Natural killer cell (primary cell): ENCODE measurements around the gene TICAM1. TPM values are rescaled to one million over a fixed set of nuclear protein-coding genes. Genes with fewer than 3 reads are reported as not detected.
"Not testable (repeated sequence)": the region's sequence is repeated elsewhere in the genome, so short reads cannot be mapped to it uniquely, and the experiment has no call there.

Experiments
- ATAC-seq, 3 donors: fragments of 150-1000 bp in 2 of 3; fragments of 200-7000 bp in 1 of 3; cut with Tn5 transposase; 1 replicate in 1 of 3; 2 replicates in 2 of 3; pipeline ENCODE4 v1.10.0; 2021; ENCODE audit warnings: mild to moderate bottlenecking in 2 of 3, moderate library complexity in 2 of 3
- DNase-seq, 2 donors: peaks; one replicate each; pipeline versions ENCODE4 v3.0.0 to v3.0.0-alpha.2; 2013 to 2021; ENCODE audit warnings: mixed read lengths in 1 of 2
- H3K27ac ChIP-seq: one replicate; pipeline ENCODE4 v1.5.1; 2013; ENCODE audit warnings: mild to moderate bottlenecking, low read length
- H3K27me3 ChIP-seq: one replicate; pipeline ENCODE4 v1.6.1; 2013; ENCODE audit warnings: low read length; ENCODE audit not compliant: control insufficient read depth, insufficient read depth
- H3K36me3 ChIP-seq: one replicate; pipeline ENCODE4 v1.6.1; 2013; ENCODE audit warnings: low read length; ENCODE audit not compliant: control insufficient read depth, insufficient read depth
- H3K4me1 ChIP-seq: one replicate; pipeline ENCODE4 v1.6.1; 2013; ENCODE audit warnings: low read length; ENCODE audit not compliant: control insufficient read depth, insufficient read depth
- H3K4me3 ChIP-seq: one replicate; pipeline ENCODE4 v1.5.1; 2013; ENCODE audit warnings: low read length
- H3K9me3 ChIP-seq: one replicate; pipeline ENCODE4 v1.6.1; 2013; ENCODE audit warnings: low read length; ENCODE audit not compliant: control insufficient read depth, insufficient read depth
- H3K27ac Mint-ChIP-seq, 2 donors: one replicate each; pipeline ENCODE4 v1.8.0; 2022; ENCODE audit warnings: mild to moderate bottlenecking in 2 of 2, mixed read lengths in 2 of 2, moderate library complexity in 1 of 2
- H3K27me3 Mint-ChIP-seq, 2 donors: one replicate each; pipeline ENCODE4 v1.8.0; 2022; ENCODE audit warnings: low read depth in 2 of 2, mixed read lengths in 2 of 2
- H3K36me3 Mint-ChIP-seq: one replicate; pipeline ENCODE4 v1.8.0; 2022; ENCODE audit warnings: mixed read lengths
- H3K4me1 Mint-ChIP-seq, 2 donors: one replicate each; pipeline ENCODE4 v1.8.0; 2022; ENCODE audit warnings: mixed read lengths in 2 of 2
- H3K4me3 Mint-ChIP-seq: one replicate; pipeline ENCODE4 v1.8.0; 2022; ENCODE audit warnings: mild to moderate bottlenecking, moderate library complexity, mixed read lengths
- H3K9me3 Mint-ChIP-seq, 2 donors: one replicate each; pipeline ENCODE4 v1.8.0; 2022; ENCODE audit warnings: mixed read lengths in 2 of 2
- WGBS: methylation state at CpG from one replicate; pipeline ENCODE4 v1.1.7; 2013; ENCODE audit warnings: missing lambda C conversion rate; ENCODE audit not compliant: insufficient coverage; 5-methylcytosine and 5-hydroxymethylcytosine counted together
- intact Hi-C: fragments of 100-400 bp; cut with micrococcal nuclease; formaldehyde crosslinking; loops from one replicate; pipeline ENCODE4 v1.14.2; 2022
- total RNA-seq, 4 donors: library from RNA; stranded (reverse); fragments of 120-200 nt in 1 of 4; gene quantifications; one replicate each; pipeline versions ENCODE4 v1.2.3 to v1.2.4, GENCODE V29; 2013 to 2022
- TF ChIP-seq, protein P1 (sequence below): fragments of 200-600 bp; IDR thresholded peaks from one replicate; pipeline ENCODE4 v1.8.0; 2022; ENCODE audit warnings: antibody characterized with exemption

The TICAM1 gene
- total RNA-seq, 3 donors from 2014 or later (not counting 1 experiment from before 2014, with no cell fraction given) = 22.6 to 24.8 (median 22.7) TPM

- Mint-ChIP-seq H3K9me3 (no peaks in the 10 kb centered on the region), H3K27me3 (no peaks in the 10 kb centered on the region), H3K4me1 (peaks cover 6 to 21% of the 10 kb centered on the region in 2 donors), H3K27ac (peak within 1 kb of the TSS; percentile 88), H3K4me3 (peak within 1 kb of the TSS; percentile 95), H3K36me3 (no peaks in the 10 kb centered on the region)
- Histone ChIP-seq H3K4me1 (peaks cover 34% of the 10 kb centered on the region), H3K36me3 (peaks cover 33% of the 10 kb centered on the region), H3K4me3 (peak within 1 kb of the TSS; percentile 76), H3K27me3 (no peaks in the 10 kb centered on the region), H3K9me3 (no peaks in the 10 kb centered on the region), H3K27ac (peak within 1 kb of the TSS; percentile 84)
- intact Hi-C loops = loop anchor here (1.0 to 2.0 kb wide), 3 partner anchors 59 to 177 kb away; partner anchors contain the start of gene KDM4B
- ATAC-seq (peak; percentile 91 to 98 (median 91)), DNase-seq (peak; percentile 97 to 100)
- TF ChIP-seq, protein P1, sequence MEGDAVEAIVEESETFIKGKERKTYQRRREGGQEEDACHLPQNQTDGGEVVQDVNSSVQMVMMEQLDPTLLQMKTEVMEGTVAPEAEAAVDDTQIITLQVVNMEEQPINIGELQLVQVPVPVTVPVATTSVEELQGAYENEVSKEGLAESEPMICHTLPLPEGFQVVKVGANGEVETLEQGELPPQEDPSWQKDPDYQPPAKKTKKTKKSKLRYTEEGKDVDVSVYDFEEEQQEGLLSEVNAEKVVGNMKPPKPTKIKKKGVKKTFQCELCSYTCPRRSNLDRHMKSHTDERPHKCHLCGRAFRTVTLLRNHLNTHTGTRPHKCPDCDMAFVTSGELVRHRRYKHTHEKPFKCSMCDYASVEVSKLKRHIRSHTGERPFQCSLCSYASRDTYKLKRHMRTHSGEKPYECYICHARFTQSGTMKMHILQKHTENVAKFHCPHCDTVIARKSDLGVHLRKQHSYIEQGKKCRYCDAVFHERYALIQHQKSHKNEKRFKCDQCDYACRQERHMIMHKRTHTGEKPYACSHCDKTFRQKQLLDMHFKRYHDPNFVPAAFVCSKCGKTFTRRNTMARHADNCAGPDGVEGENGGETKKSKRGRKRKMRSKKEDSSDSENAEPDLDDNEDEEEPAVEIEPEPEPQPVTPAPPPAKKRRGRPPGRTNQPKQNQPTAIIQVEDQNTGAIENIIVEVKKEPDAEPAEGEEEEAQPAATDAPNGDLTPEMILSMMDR = peak; percentile 98
- under 1% methylated on average over 80 of the region's 80 CpGs for WGBS
Observed at GRCh38 chr19:4791183-4792018, 40.1 kb downstream of the TICAM1 start, which contains the start of gene FEM1A. TSS of gene FEM1A (plus strand) at chr19:4791734. CDS start at chr19:4791855, 121 bp downstream.

- H3K4me1 Mint-ChIP-seq, H3K9me3 ChIP-seq, H3K27ac Mint-ChIP-seq, ATAC-seq, DNase-seq, H3K27me3 ChIP-seq, H3K4me3 Mint-ChIP-seq, H3K9me3 Mint-ChIP-seq, H3K4me1 ChIP-seq, intact Hi-C loops, H3K4me3 ChIP-seq, H3K36me3 Mint-ChIP-seq, H3K27ac ChIP-seq, H3K36me3 ChIP-seq, H3K27me3 Mint-ChIP-seq: not testable (repeated sequence)
- 83% methylated on average over 6 of the region's 6 CpGs for WGBS
Observed at GRCh38 chr19:4786412-4787016, 45.0 kb downstream of the TICAM1 start.

DNA sequence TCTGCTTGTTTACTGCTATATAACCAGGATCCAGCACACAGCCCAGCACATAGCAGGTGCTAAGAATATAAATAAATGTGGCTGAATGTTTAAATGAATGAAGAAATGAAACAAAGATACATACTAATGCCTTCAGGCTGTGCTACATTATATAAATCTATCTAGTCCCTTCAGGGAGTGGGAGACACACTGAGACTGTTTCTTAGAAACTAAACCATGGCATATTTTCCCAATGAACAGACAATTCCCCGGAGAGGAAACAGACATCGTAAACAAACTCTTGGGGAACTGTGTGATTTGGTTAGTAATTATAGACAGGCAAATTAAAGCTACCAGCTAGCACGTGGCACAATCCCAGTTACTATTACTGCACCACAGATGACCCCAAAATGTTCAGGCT lies 49.7 kb downstream of the TICAM1 start:
- no peak overlapping the region for H3K4me3 Mint-ChIP-seq
- H3K27me3 ChIP-seq = peaks cover 3% of the 10 kb centered on the region
- peaks cover 7 to 12% of the 10 kb centered on the region in 2 donors for H3K27me3 Mint-ChIP-seq
- 50% methylated on average over 2 of the region's 3 CpGs for WGBS
- no peak overlapping the region for H3K27ac Mint-ChIP-seq
- no peaks in the 10 kb centered on the region for H3K36me3 Mint-ChIP-seq
- H3K4me1 Mint-ChIP-seq = no peaks in the 10 kb centered on the region
- no peaks in the 10 kb centered on the region for H3K36me3 ChIP-seq
- H3K9me3 Mint-ChIP-seq = no peaks in the 10 kb centered on the region
- no peaks in the 10 kb centered on the region for H3K4me1 ChIP-seq
- intact Hi-C loops = no loop called here
- no peak for ATAC-seq
- H3K4me3 ChIP-seq = no peak overlapping the region
- DNase-seq = no peak
- TF ChIP-seq, protein P1 = no peak
- no peaks in the 10 kb centered on the region for H3K9me3 ChIP-seq
- no peak overlapping the region for H3K27ac ChIP-seq

- peaks cover 3% of the 10 kb centered on the region for H3K27me3 ChIP-seq
- DNase-seq = no peak
- intact Hi-C loops = no loop called here
- Mint-ChIP-seq H3K27me3 (peaks cover 3 to 8% of the 10 kb centered on the region in 2 donors), H3K4me3 (no peak overlapping the region), H3K27ac (no peak overlapping the region), H3K9me3 (no peaks in the 10 kb centered on the region), H3K4me1 (no peaks in the 10 kb centered on the region), H3K36me3 (no peaks in the 10 kb centered on the region)
- H3K9me3 ChIP-seq = no peaks in the 10 kb centered on the region
- ATAC-seq = no peak
- no peak overlapping the region for H3K4me3 ChIP-seq
- H3K27ac ChIP-seq = no peak overlapping the region
- TF ChIP-seq, protein P1 = no peak
- no peaks in the 10 kb centered on the region for H3K36me3 ChIP-seq
- WGBS = 79% methylated on average over 5 of the region's 6 CpGs
- no peaks in the 10 kb centered on the region for H3K4me1 ChIP-seq
Observed at GRCh38 chr19:4780860-4781259, 50.7 kb downstream of the TICAM1 start.

GRCh38 chr19:4778124-4778523 lies 53.4 kb downstream of the TICAM1 start:
- ATAC-seq, H3K27ac Mint-ChIP-seq, H3K27me3 ChIP-seq, DNase-seq, H3K9me3 Mint-ChIP-seq, H3K27me3 Mint-ChIP-seq, H3K36me3 Mint-ChIP-seq, H3K4me1 ChIP-seq, H3K4me1 Mint-ChIP-seq, H3K36me3 ChIP-seq, H3K27ac ChIP-seq, H3K4me3 Mint-ChIP-seq, H3K4me3 ChIP-seq, intact Hi-C loops, H3K9me3 ChIP-seq: not testable (repeated sequence)
- WGBS = 80% methylated on average over 5 of the region's 5 CpGs
